ENCODE data around the gene OTX2. TPM values are rescaled to one million over a fixed set of nuclear protein-coding genes. Genes with fewer than 3 reads are reported as not detected.

The OTX2 gene
- total and polyA plus RNA-seq, 2 of the 13 experiments (the other 11 are each of a cell fraction or from before 2014, with no cell fraction given) = not detected

GRCh38 chr14:56814519-56814959, 4.3 kb upstream of the OTX2 start:
- in situ Hi-C loops (cut with HindIII; ENCODE audit: extremely low pct_ligation_motif_present, low pct_unique_long_range_greater_than_20kb) = no loop called here
- ATAC-seq = no peak

GRCh38 chr14:56813143-56813551, 2.9 kb upstream of the OTX2 start:
- Histone ChIP-seq H3K4me2 (ENCODE audit: low read depth, low read length) (no peak overlapping the region), H3K27ac (ENCODE audit: extremely low read length, insufficient read depth, low read length) (no peak overlapping the region), H3K4me3 (replicated peaks in 1 of 3; ENCODE audit: insufficient read depth in 1 of 3, low read depth in 2 of 3, low read length in 3 of 3) (no peak overlapping the region), H3K27me3 (ENCODE audit: control insufficient read depth in 1 of 2, insufficient read depth in 2 of 2, low read length in 2 of 2) (peaks cover 10 to 48% of the 10 kb centered on the region in 2 experiments), H3K4me1 (ENCODE audit: insufficient read depth, low read length) (no peaks in the 10 kb centered on the region), H4K20me1 (ENCODE audit: insufficient read depth, low read length) (no peaks in the 10 kb centered on the region), H3K79me2 (ENCODE audit: insufficient read depth, low read length) (no peaks in the 10 kb centered on the region), H3K9me3 (ENCODE audit: low read length) (no peaks in the 10 kb centered on the region), H3K36me3 (replicated peaks in 1 of 2; ENCODE audit: control insufficient read depth in 1 of 2, insufficient read depth in 2 of 2, low read length in 2 of 2) (no peaks in the 10 kb centered on the region), H2AFZ (ENCODE audit: low read length) (no peak overlapping the region), H3K9ac (ENCODE audit: insufficient read depth, low read depth, low read length) (no peak overlapping the region)
- in situ Hi-C loops (cut with HindIII; ENCODE audit: extremely low pct_ligation_motif_present, low pct_unique_long_range_greater_than_20kb) (no loop called here), intact Hi-C loops (cut with micrococcal nuclease; ENCODE audit: unreplicated experiment) (no loop called here)
- no TSS peak for BruUV-seq (replicated peaks)
- DNase-seq (ENCODE audit: low spot score) (no peak), FAIRE-seq (no peak), ATAC-seq (no peak)
- POLR2A ChIA-PET = no interaction called here
- 8% methylated on average over 3 of the region's 3 CpGs for WGBS (ENCODE audit: low lambda C conversion rate)
- CTCF ChIA-PET (ENCODE audit: low intra/inter-chr PET ratio, low total read pairs) = no interaction called here
- no peak for TF ChIP-seq MTERF4 (CRISPR knock-in tag; IDR thresholded peaks at IDR 0.05)
- no peak for TF ChIP-seq SMC3 (IDR thresholded peaks at IDR 0.05; ENCODE audit: low read length)
- TF ChIP-seq ZNF749 (CRISPR knock-in tag; IDR thresholded peaks at IDR 0.05; ENCODE audit: borderline replicate concordance) = no peak
- TF ChIP-seq SOX5 (CRISPR knock-in tag; IDR thresholded peaks at IDR 0.05; ENCODE audit: borderline replicate concordance) = no peak
- no peak for TF ChIP-seq ZNF619 (CRISPR knock-in tag; IDR thresholded peaks at IDR 0.05)
- TF ChIP-seq HNF1A (IDR thresholded peaks at IDR 0.05; ENCODE audit: low read depth) = no peak
- TF ChIP-seq HNF1A (CRISPR knock-in tag; IDR thresholded peaks at IDR 0.05; ENCODE audit: borderline replicate concordance) = no peak
- TF ChIP-seq ZNF460 (CRISPR knock-in tag; IDR thresholded peaks at IDR 0.05; ENCODE audit: borderline replicate concordance) = no peak
- no peak for TF ChIP-seq HMGXB4 (CRISPR knock-in tag; IDR thresholded peaks at IDR 0.05; ENCODE audit: borderline replicate concordance in 1 of 2, low read depth in 1 of 2)

More at GRCh38 chr14:56814519-56814959, 4.3 kb upstream of the OTX2 start:
- POLR2A ChIA-PET = no interaction called here
- no peaks in the 10 kb centered on the region for H4K20me1 ChIP-seq (ENCODE audit: insufficient read depth, low read length)
- H3K36me3 ChIP-seq (replicated peaks in 1 of 2; ENCODE audit: control insufficient read depth in 1 of 2, insufficient read depth in 2 of 2, low read length in 2 of 2) = no peaks in the 10 kb centered on the region
- H3K27me3 ChIP-seq (ENCODE audit: control insufficient read depth in 1 of 2, insufficient read depth in 2 of 2, low read length in 2 of 2) = peaks cover 11 to 48% of the 10 kb centered on the region in 2 experiments
- no peaks in the 10 kb centered on the region for H3K4me1 ChIP-seq (ENCODE audit: insufficient read depth, low read length)
- no peak overlapping the region for H3K9ac ChIP-seq (ENCODE audit: insufficient read depth, low read depth, low read length)
- no peaks in the 10 kb centered on the region for H3K79me2 ChIP-seq (ENCODE audit: insufficient read depth, low read length)
- no peak overlapping the region for H2AFZ ChIP-seq (ENCODE audit: low read length)
- 3% methylated on average over 7 of the region's 7 CpGs for WGBS (ENCODE audit: low lambda C conversion rate)
- H3K27ac ChIP-seq (ENCODE audit: extremely low read length, insufficient read depth, low read length) = no peak overlapping the region
- DNase-seq (ENCODE audit: low spot score) = no peak
- BruUV-seq (replicated peaks) = no TSS peak
- no peak overlapping the region for H3K4me2 ChIP-seq (ENCODE audit: low read depth, low read length)
- intact Hi-C loops (cut with micrococcal nuclease; ENCODE audit: unreplicated experiment) = no loop called here
- H3K9me3 ChIP-seq (ENCODE audit: low read length) = no peaks in the 10 kb centered on the region
- CTCF ChIA-PET (ENCODE audit: low intra/inter-chr PET ratio, low total read pairs) = no interaction called here
- no peak for FAIRE-seq
- TF ChIP-seq NR2C2 (CRISPR knock-in tag; IDR thresholded peaks at IDR 0.05; ENCODE audit: borderline replicate concordance) (no peak), CBFB (CRISPR knock-in tag; IDR thresholded peaks at IDR 0.05) (no peak), ATF1 (CRISPR knock-in tag; IDR thresholded peaks at IDR 0.05) (no peak), PAX8 (CRISPR knock-in tag; IDR thresholded peaks at IDR 0.05; ENCODE audit: borderline replicate concordance) (no peak), ZSCAN20 (CRISPR knock-in tag; IDR thresholded peaks at IDR 0.05; ENCODE audit: borderline replicate concordance) (no peak)
- H3K4me3 ChIP-seq (replicated peaks in 1 of 3; ENCODE audit: insufficient read depth in 1 of 3, low read depth in 2 of 3, low read length in 3 of 3) = no peak overlapping the region

All from HepG2 (cell line).